GM12878 (cell line): ENCODE results near the gene DTNBP1. TPM values are rescaled to one million over a fixed set of nuclear protein-coding genes. Genes with fewer than 3 reads are reported as not detected.

Experiments
- ATAC-seq: fragments of 200-7000 bp; cut with Tn5 transposase; 3 replicates; pipeline ENCODE4 v1.9.1; 2020; ENCODE audit warnings: mild to moderate bottlenecking, moderate library complexity
- BruUV-seq: library from RNA; stranded (reverse); fragments of 400-500 nt; replicated peaks from 2 replicates; lab custom pipeline; 2021; lab: Mats Ljungman, UMichigan
- CTCF ChIA-PET: fragments of 300-600 bp; sonication (Branson Sonifier 250); formaldehyde crosslinking; extraction: SDS; loops from one replicate; lab custom pipeline; 2021; ENCODE audit warnings: inconsistent platforms; lab: Yijun Ruan, JAX
- POLR2A ChIA-PET: fragments of 350-600 bp; formaldehyde crosslinking; extraction: SDS; loops from one replicate; lab custom pipeline; 2021; ENCODE audit warnings: inconsistent platforms; lab: Charles Lee
- RAD21 ChIA-PET: fragments of 300-600 bp; sonication (Branson Sonifier 250); formaldehyde crosslinking; loops from one replicate; lab custom pipeline; 2023; ENCODE audit warnings: antibody characterized with exemption; ENCODE audit not compliant: unreplicated experiment; lab: Charles Lee
- SMC1A ChIA-PET: fragments of 300-600 bp; sonication (Branson Sonifier 250); formaldehyde crosslinking; loops from one replicate; lab custom pipeline; 2023; ENCODE audit not compliant: unreplicated experiment, uncharacterized antibody; lab: Charles Lee
- DNase-seq: peaks from one replicate; pipeline ENCODE4 v3.0.0-alpha.2; 2011; ENCODE audit warnings: low read depth, low spot score
- FAIRE-seq: peaks from 3 replicates; lab custom pipeline; 2011; peaks lifted over from hg19 to GRCh38; lab: Jason Lieb, UNC
- H2AFZ ChIP-seq: 2 replicates; pipeline ENCODE4 v1.6.0; 2011; ENCODE audit warnings: low read depth, low read length, control low read depth; ENCODE audit not compliant: control insufficient read depth
- H3K27ac ChIP-seq: 2 replicates; pipeline ENCODE4 v1.5.1; 2011; ENCODE audit warnings: control low read depth; ENCODE audit not compliant: control insufficient read depth, insufficient read depth
- H3K27me3 ChIP-seq, 2 experiments: replicated peaks in 1 of 2; 2 replicates each; pipeline versions ENCODE4 v1.6.0 to v1.6.1; 2011; ENCODE audit warnings: low read length in 1 of 2; ENCODE audit not compliant: control insufficient read depth in 2 of 2, insufficient read depth in 2 of 2
- H3K36me3 ChIP-seq, 2 experiments: 2 replicates each; pipeline ENCODE4 v1.5.1; 2011; ENCODE audit warnings: low read length in 1 of 2; ENCODE audit not compliant: control insufficient read depth in 2 of 2, insufficient read depth in 2 of 2
- H3K4me1 ChIP-seq: 2 replicates; pipeline ENCODE4 v1.6.1; 2011; ENCODE audit warnings: mild to moderate bottlenecking, low read length, moderate library complexity, mixed read lengths; ENCODE audit not compliant: control insufficient read depth, insufficient read depth
- H3K4me2 ChIP-seq: 2 replicates; pipeline ENCODE4 v1.6.0; 2011; ENCODE audit warnings: control low read depth; ENCODE audit not compliant: control insufficient read depth, insufficient read depth
- H3K4me3 ChIP-seq: fragments of 200-600 bp; sonication (generic); 2 replicates; pipeline ENCODE4 v1.5.1; 2016
- H3K79me2 ChIP-seq: 2 replicates; pipeline ENCODE4 v1.6.0; 2011; ENCODE audit warnings: low read length; ENCODE audit not compliant: control insufficient read depth, insufficient read depth
- H3K9ac ChIP-seq: 2 replicates; pipeline ENCODE4 v1.8.0; 2011; ENCODE audit warnings: low read length, control low read depth, mixed read lengths; ENCODE audit not compliant: control insufficient read depth, insufficient read depth
- H3K9me3 ChIP-seq: replicated peaks from 3 replicates; pipeline ENCODE4 v1.5.1; 2011; ENCODE audit warnings: mild to moderate bottlenecking, low read length; ENCODE audit not compliant: control insufficient read depth, insufficient read depth
- H4K20me1 ChIP-seq: 2 replicates; pipeline ENCODE4 v1.6.0; 2011; ENCODE audit not compliant: control insufficient read depth, insufficient read depth
- CHD4 ChIP-seq: fragments of 200-600 bp; sonication (generic); IDR thresholded peaks from 2 replicates; pipeline ENCODE4 v1.6.1; 2016; ENCODE audit warnings: mild to moderate bottlenecking
- JUND ChIP-seq: IDR thresholded peaks from 2 replicates; pipeline ENCODE4 v1.6.1; 2012; ENCODE audit warnings: low read depth, mild to moderate bottlenecking, low read length, improper control_type of control experiment, moderate library complexity
- RCOR1 ChIP-seq: conservative IDR thresholded peaks from 2 replicates; pipeline ENCODE4 v1.6.1; 2012; ENCODE audit warnings: low read depth, low read length, improper control_type of control experiment
- RFX5 ChIP-seq: IDR thresholded peaks from 2 replicates; pipeline ENCODE4 v1.6.1; 2011; ENCODE audit warnings: low read depth, low read length, improper control_type of control experiment
- SREBF1 ChIP-seq: IDR thresholded peaks from 2 replicates; pipeline ENCODE4 v1.6.1; 2012; ENCODE audit warnings: mild to moderate bottlenecking, low read length
- TCF3 ChIP-seq: IDR thresholded peaks from 2 replicates; pipeline ENCODE4 v1.6.1; 2012; ENCODE audit warnings: low read depth, mild to moderate bottlenecking, low read length, borderline replicate concordance; ENCODE audit not compliant: insufficient read depth
- WGBS: methylation state at CpG from one replicate; pipeline ENCODE4 v1.1.6; 2016; ENCODE audit warnings: low lambda C conversion rate; ENCODE audit not compliant: insufficient replicate concordance, insufficient coverage; ENCODE audit errors: missing lambda C conversion rate; 5-methylcytosine and 5-hydroxymethylcytosine counted together
- in situ Hi-C: fragments of 300-500 bp; cut with MboI; formaldehyde crosslinking; loops from 9 replicates; pipeline ENCODE4 v1.14.3; 2018; ENCODE audit warnings: mixed read lengths
- intact Hi-C: fragments of 100-400 bp; cut with micrococcal nuclease; formaldehyde crosslinking; loops from one replicate; pipeline ENCODE4 v1.14.2; 2022; ENCODE audit not compliant: unreplicated experiment
- polyA plus RNA-seq, 11 experiments: library from polyadenylated mRNA; depleted of rRNA in 4 of 11; unstranded in 6 of 11; stranded (reverse) in 5 of 11; fragments of >200 nt; fragmentation: Nextera tagmentation in 4 of 11; fragmentation: Illumina TruSeq in 1 of 11; extraction: Ambion mirVana in 4 of 11; extraction: Trizol in 1 of 11; gene quantifications; 1 replicate in 1 of 11; 2 replicates in 10 of 11; pipeline versions ENCODE4 v1.2.1 to v1.2.3, GENCODE V29; 2011 to 2016; ENCODE audit warnings: inconsistent platforms in 2 of 11, missing spikeins in 2 of 11, low read depth in 1 of 11
- total RNA-seq, 4 experiments: library from RNA; depleted of rRNA in 3 of 4; stranded (reverse); fragments of >200 nt in 3 of 4; fragmentation: Illumina TruSeq in 1 of 4; extraction: Trizol in 1 of 4; gene quantifications; 2 replicates each; pipeline versions ENCODE4 v1.2.1 to v1.2.3, GENCODE V29; 2013 to 2021
- TF ChIP-seq, protein P1 (sequence below): IDR thresholded peaks from 2 replicates; pipeline ENCODE4 v1.6.1; 2012; ENCODE audit warnings: low read length, inconsistent platforms
- TF ChIP-seq, protein P2 (sequence below): fragments of 450-650 bp; IDR thresholded peaks from 2 replicates; pipeline ENCODE4 v1.6.1; 2017; ENCODE audit warnings: mild to moderate bottlenecking, low read depth, inconsistent platforms; ENCODE audit not compliant: poor library complexity, severe bottlenecking
- TF ChIP-seq, protein P3 (sequence below): fragments of 150-350 bp; IDR thresholded peaks from 2 replicates; pipeline ENCODE4 v1.6.1; 2014; ENCODE audit warnings: mild to moderate bottlenecking, low read depth, low read length

Gene DTNBP1
- total and polyA plus RNA-seq, 10 of the 15 experiments (the other 5 are each of a cell fraction or from before 2014, with no cell fraction given) = 7.1 to 40.3 (median 20.1) TPM

DNA sequence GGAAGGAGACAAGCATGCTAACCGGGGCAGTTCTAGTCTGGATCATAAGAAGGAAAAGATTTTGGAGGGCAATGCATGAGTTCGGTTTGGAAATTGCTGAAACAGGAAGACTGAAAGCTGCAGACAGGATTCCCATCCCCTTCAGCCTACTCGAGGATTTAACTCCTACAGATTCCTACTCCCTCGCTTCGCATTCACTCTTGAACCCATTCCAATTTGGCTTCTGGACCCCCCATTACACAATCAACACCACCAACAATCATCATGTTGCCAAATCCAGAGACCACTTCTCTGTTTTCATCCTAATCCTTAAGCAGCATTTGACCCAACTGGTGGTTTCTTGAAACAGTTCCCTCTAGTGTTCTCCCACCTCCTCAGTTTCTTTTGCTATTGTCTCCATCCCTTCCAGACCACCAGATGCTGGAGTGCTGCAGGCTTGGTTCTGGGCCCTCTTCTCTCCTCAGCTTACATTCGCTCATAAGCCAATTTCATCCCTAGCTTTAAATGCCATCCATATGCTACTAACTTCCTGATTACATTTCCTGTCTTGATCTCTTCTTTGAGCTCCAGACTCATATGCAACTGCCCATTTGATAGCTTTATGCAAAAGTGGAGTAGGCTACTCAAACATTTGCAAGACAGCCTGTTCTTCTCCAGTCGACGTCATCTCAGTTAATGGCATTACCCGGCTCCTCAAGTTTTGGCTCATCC is 66.5 kb downstream of the DTNBP1 start:
- no peak for FAIRE-seq
- TF ChIP-seq SREBF1 = no peak
- TF ChIP-seq, protein P1, sequence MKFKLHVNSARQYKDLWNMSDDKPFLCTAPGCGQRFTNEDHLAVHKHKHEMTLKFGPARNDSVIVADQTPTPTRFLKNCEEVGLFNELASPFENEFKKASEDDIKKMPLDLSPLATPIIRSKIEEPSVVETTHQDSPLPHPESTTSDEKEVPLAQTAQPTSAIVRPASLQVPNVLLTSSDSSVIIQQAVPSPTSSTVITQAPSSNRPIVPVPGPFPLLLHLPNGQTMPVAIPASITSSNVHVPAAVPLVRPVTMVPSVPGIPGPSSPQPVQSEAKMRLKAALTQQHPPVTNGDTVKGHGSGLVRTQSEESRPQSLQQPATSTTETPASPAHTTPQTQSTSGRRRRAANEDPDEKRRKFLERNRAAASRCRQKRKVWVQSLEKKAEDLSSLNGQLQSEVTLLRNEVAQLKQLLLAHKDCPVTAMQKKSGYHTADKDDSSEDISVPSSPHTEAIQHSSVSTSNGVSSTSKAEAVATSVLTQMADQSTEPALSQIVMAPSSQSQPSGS = no peak
- no peak for TF ChIP-seq JUND
- TF ChIP-seq, protein P2, sequence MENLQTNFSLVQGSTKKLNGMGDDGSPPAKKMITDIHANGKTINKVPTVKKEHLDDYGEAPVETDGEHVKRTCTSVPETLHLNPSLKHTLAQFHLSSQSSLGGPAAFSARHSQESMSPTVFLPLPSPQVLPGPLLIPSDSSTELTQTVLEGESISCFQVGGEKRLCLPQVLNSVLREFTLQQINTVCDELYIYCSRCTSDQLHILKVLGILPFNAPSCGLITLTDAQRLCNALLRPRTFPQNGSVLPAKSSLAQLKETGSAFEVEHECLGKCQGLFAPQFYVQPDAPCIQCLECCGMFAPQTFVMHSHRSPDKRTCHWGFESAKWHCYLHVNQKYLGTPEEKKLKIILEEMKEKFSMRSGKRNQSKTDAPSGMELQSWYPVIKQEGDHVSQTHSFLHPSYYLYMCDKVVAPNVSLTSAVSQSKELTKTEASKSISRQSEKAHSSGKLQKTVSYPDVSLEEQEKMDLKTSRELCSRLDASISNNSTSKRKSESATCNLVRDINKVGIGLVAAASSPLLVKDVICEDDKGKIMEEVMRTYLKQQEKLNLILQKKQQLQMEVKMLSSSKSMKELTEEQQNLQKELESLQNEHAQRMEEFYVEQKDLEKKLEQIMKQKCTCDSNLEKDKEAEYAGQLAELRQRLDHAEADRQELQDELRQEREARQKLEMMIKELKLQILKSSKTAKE = no peak
- TF ChIP-seq, protein P3, sequence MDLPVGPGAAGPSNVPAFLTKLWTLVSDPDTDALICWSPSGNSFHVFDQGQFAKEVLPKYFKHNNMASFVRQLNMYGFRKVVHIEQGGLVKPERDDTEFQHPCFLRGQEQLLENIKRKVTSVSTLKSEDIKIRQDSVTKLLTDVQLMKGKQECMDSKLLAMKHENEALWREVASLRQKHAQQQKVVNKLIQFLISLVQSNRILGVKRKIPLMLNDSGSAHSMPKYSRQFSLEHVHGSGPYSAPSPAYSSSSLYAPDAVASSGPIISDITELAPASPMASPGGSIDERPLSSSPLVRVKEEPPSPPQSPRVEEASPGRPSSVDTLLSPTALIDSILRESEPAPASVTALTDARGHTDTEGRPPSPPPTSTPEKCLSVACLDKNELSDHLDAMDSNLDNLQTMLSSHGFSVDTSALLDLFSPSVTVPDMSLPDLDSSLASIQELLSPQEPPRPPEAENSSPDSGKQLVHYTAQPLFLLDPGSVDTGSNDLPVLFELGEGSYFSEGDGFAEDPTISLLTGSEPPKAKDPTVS = no peak
- TF ChIP-seq TCF3 = no peak
- TF ChIP-seq CHD4 = no peak
- TF ChIP-seq RFX5 = no peak
- TF ChIP-seq RCOR1 = no peak
- Histone ChIP-seq H3K79me2 (no peaks in the 10 kb centered on the region), H3K4me1 (no peaks in the 10 kb centered on the region), H3K36me3 (no peaks in the 10 kb centered on the region; a peak in 1 of 4 replicates), H3K27me3 (no peaks in the 10 kb centered on the region), H3K9ac (no peak overlapping the region), H3K4me2 (no peak overlapping the region), H3K27ac (no peak overlapping the region), H4K20me1 (no peaks in the 10 kb centered on the region), H2AFZ (no peak overlapping the region), H3K4me3 (no peak overlapping the region), H3K9me3 (no peaks in the 10 kb centered on the region)
- ChIA-PET POLR2A (interaction anchor here (1.0 kb wide), 1 partner anchor 24 kb away, joined by 3 read pairs; no protein-coding TSS in a partner anchor), SMC1A (interaction anchor here (1.0 to 1.8 kb wide), 5 partner anchors 9 to 14 kb away, joined by 3 to 6 read pairs (median 4); no protein-coding TSS in a partner anchor), CTCF (interaction anchor here (1.0 kb wide), 1 partner anchor 10 kb away, joined by 3 read pairs; no protein-coding TSS in a partner anchor), RAD21 (interaction anchor here (1.0 kb wide), 1 partner anchor 13 kb away, joined by 3 read pairs; no protein-coding TSS in a partner anchor)
- no peak for ATAC-seq
- no TSS peak for BruUV-seq
- in situ Hi-C loops (no loop called here), intact Hi-C loops (no loop called here)
- no peak for DNase-seq
- WGBS = 95% methylated on average over 9 of the region's 9 CpGs
